ENCODE measurements around the gene ETV3.

DNA sequence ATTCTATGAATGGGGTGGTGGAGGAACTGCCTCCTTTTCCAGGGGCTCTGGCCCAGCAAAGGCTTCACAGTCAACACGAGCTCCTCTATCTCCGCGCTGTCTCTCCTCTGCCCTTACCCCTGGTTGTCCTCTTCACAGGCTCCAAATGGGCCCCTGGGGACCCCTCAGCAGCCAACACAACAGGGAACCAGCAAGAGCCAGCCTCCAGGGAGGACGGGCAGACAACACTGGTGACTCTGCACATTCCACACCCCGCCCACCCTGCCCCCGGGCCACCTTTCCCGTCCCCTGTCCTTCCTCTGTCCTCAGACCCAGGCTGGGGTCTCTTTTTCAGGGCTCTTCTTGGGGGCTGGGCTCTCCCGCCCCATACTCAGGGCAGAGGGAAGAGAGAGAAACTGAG lies 17.5 kb upstream of the ETV3 start:
- TF ChIP-seq POLR2AphosphoS5 (IDR thresholded peaks at IDR 0.05; ENCODE audit: low read depth, low read length) (no peak), FOXP2 (optimal IDR thresholded peaks at IDR 0.05; ENCODE audit: borderline replicate concordance, extremely low read depth, extremely low read length, insufficient read depth) (no peak), REST (IDR thresholded peaks at IDR 0.05; ENCODE audit: insufficient read depth in 1 of 2, low read depth in 2 of 2, low read length in 2 of 2) (no peak), SIN3A (IDR thresholded peaks at IDR 0.05; ENCODE audit: borderline replicate concordance, insufficient read depth, low read length) (no peak), TAF1 (IDR thresholded peaks at IDR 0.05; ENCODE audit: borderline replicate concordance, insufficient read depth, low read length) (no peak)
